GM23248 (cell line): ENCODE measurements around the gene OPRD1. TPM values are rescaled to one million over a fixed set of nuclear protein-coding genes. Genes with fewer than 3 reads are reported as not detected.
A peak's percentile ranks its signal among the peaks of the same experiment; 100 is the strongest.
"Not testable (repeated sequence)": the region's sequence is repeated elsewhere in the genome, so short reads cannot be mapped to it uniquely, and the experiment has no call there.

Experiments used
- DNase-seq: peaks from one replicate; pipeline ENCODE4 v3.0.0-alpha.2; 2015
- H2AFZ ChIP-seq: fragments of 200-600 bp; sonication (generic); 2 replicates; pipeline ENCODE4 v1.6.1; 2016; ENCODE audit warnings: antibody characterized with exemption
- H3F3A ChIP-seq: fragments of 200-600 bp; sonication (generic); 2 replicates; pipeline ENCODE4 v1.6.1; 2016; ENCODE audit warnings: mild to moderate bottlenecking, antibody characterized with exemption, mixed run types; ENCODE audit not compliant: insufficient read depth
- H3K27ac ChIP-seq: fragments of 200-600 bp; sonication (generic); 2 replicates; pipeline ENCODE4 v1.5.1; 2016; ENCODE audit warnings: mild to moderate bottlenecking
- H3K27me3 ChIP-seq: fragments of 200-600 bp; sonication (generic); replicated peaks from 2 replicates; pipeline ENCODE4 v1.6.1; 2016; ENCODE audit warnings: mild to moderate bottlenecking; ENCODE audit not compliant: insufficient read depth
- H3K36me3 ChIP-seq: fragments of 200-600 bp; sonication (generic); 2 replicates; pipeline ENCODE4 v1.6.1; 2016; ENCODE audit warnings: low read depth, mild to moderate bottlenecking
- H3K4me1 ChIP-seq: fragments of 200-600 bp; sonication (generic); 2 replicates; pipeline ENCODE4 v1.6.1; 2016; ENCODE audit warnings: mild to moderate bottlenecking; ENCODE audit not compliant: insufficient read depth
- H3K4me2 ChIP-seq: fragments of 200-600 bp; sonication (generic); one replicate; pipeline ENCODE4 v1.6.1; 2016; ENCODE audit warnings: mild to moderate bottlenecking; ENCODE audit not compliant: unreplicated experiment
- H3K4me3 ChIP-seq: fragments of 200-600 bp; sonication (generic); 2 replicates; pipeline ENCODE4 v1.5.1; 2016; ENCODE audit warnings: mild to moderate bottlenecking
- H3K79me2 ChIP-seq: fragments of 200-600 bp; sonication (generic); 2 replicates; pipeline ENCODE4 v1.6.1; 2016; ENCODE audit warnings: mild to moderate bottlenecking; ENCODE audit not compliant: insufficient read depth
- H3K9ac ChIP-seq: fragments of 200-600 bp; sonication (generic); 2 replicates; pipeline ENCODE4 v1.6.1; 2016; ENCODE audit warnings: mild to moderate bottlenecking
- H3K9me2 ChIP-seq: fragments of 200-600 bp; sonication (generic); 2 replicates; pipeline ENCODE4 v1.6.1; 2016; ENCODE audit warnings: mixed run types, mild to moderate bottlenecking, moderate library complexity; ENCODE audit not compliant: insufficient read depth
- H3K9me3 ChIP-seq: fragments of 200-600 bp; sonication (generic); one replicate; pipeline ENCODE4 v1.6.1; 2017; ENCODE audit warnings: low read depth
- H4K20me1 ChIP-seq: fragments of 200-600 bp; sonication (generic); 2 replicates; pipeline ENCODE4 v1.6.0; 2016; ENCODE audit not compliant: insufficient read depth
- EZH2 ChIP-seq: fragments of 200-600 bp; sonication (generic); IDR thresholded peaks from 2 replicates; pipeline ENCODE4 v1.6.1; 2018; ENCODE audit warnings: antibody characterized with exemption, mild to moderate bottlenecking; ENCODE audit not compliant: insufficient read depth, poor library complexity, severe bottlenecking
- EZH2phosphoT487 ChIP-seq: fragments of 200-600 bp; sonication (generic); IDR thresholded peaks from 2 replicates; pipeline ENCODE4 v1.6.1; 2018; ENCODE audit warnings: antibody characterized with exemption, moderate library complexity, mild to moderate bottlenecking, low read depth; ENCODE audit not compliant: insufficient read depth
- WGBS, 2 experiments: methylation state at CpG; one replicate each; pipeline ENCODE4 v1.1.6; 2015 to 2017; ENCODE audit warnings: low lambda C conversion rate in 2 of 2, low coverage in 1 of 2; ENCODE audit errors: missing lambda C conversion rate in 2 of 2; 5-methylcytosine and 5-hydroxymethylcytosine counted together
- in situ Hi-C: fragments of 300-500 bp; cut with MboI; formaldehyde crosslinking; loops from 2 replicates; pipeline ENCODE4 v1.15.0; 2020
- polyA plus RNA-seq: library from polyadenylated mRNA; unstranded; fragments of >200 nt; fragmentation: Nextera tagmentation; extraction: Ambion mirVana; gene quantifications from 2 replicates; pipeline ENCODE4 v1.2.1, GENCODE V29; 2016
- total RNA-seq: library from RNA; depleted of rRNA; stranded (reverse); fragments of >200 nt; shearing (Covaris generic); gene quantifications from 2 replicates; pipeline ENCODE4 v1.2.3, GENCODE V29; 2014

OPRD1 gene
- total and polyA plus RNA-seq, 2 experiments from 2014 or later: not detected

DNA sequence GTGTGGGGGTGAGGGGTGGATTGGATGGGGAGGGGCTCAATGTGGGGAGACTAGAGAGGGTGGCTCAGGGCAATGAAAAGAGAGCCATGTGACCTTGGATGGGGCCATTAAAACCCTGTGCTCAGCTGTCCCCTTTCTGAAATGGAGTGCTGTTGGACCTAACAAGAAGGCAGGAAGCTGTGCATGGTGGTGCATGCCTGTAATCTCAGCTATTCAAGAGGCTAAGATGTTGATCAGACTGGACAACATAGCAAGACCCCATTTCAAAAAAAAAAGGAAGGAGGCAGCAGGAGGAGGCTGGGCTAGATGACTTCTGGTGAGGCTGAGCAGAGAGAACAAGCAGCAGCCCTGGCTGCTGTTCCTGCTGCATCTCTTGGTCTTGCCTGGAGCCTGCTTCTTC, 7.0 kb downstream of the OPRD1 start:
- H3K4me3 ChIP-seq: no peak overlapping the region
- H2AFZ ChIP-seq: no peak overlapping the region
- no peak overlapping the region for H3K27ac ChIP-seq
- H3K4me1 ChIP-seq: no peaks in the 10 kb centered on the region
- in situ Hi-C loops: no loop called here
- no peaks in the 10 kb centered on the region for H3K9me2 ChIP-seq
- H3K36me3 ChIP-seq: no peaks in the 10 kb centered on the region
- TF ChIP-seq EZH2phosphoT487 (no peak), EZH2 (no peak)
- DNase-seq: no peak
- H3K27me3 ChIP-seq: peaks cover 22% of the 10 kb centered on the region
- H3K4me2 ChIP-seq: no peak overlapping the region
- H3F3A ChIP-seq: no peaks in the 10 kb centered on the region
- no peaks in the 10 kb centered on the region for H4K20me1 ChIP-seq
- no peaks in the 10 kb centered on the region for H3K9me3 ChIP-seq
- no peaks in the 10 kb centered on the region for H3K79me2 ChIP-seq
- no peak overlapping the region for H3K9ac ChIP-seq

GRCh38 chr1:28822799-28823198, 10.8 kb downstream of the OPRD1 start:
- Histone ChIP-seq H3K27me3 (no peaks in the 10 kb centered on the region; the same call in 1 of the 2 replicates), H2AFZ (no peak overlapping the region), H3K79me2 (no peaks in the 10 kb centered on the region), H3K9ac (no peak overlapping the region), H4K20me1 (no peaks in the 10 kb centered on the region), H3K9me3 (no peaks in the 10 kb centered on the region), H3F3A (no peaks in the 10 kb centered on the region), H3K4me2 (no peak overlapping the region), H3K36me3 (no peaks in the 10 kb centered on the region), H3K4me1 (no peaks in the 10 kb centered on the region), H3K4me3 (no peak overlapping the region), H3K27ac (no peak overlapping the region), H3K9me2 (no peaks in the 10 kb centered on the region)
- in situ Hi-C loops: no loop called here
- 14 to 17% methylated on average over 3 of the region's 3 CpGs for WGBS, 2 experiments
- no peak for TF ChIP-seq EZH2
- no peak for TF ChIP-seq EZH2phosphoT487
- DNase-seq: no peak

DNA sequence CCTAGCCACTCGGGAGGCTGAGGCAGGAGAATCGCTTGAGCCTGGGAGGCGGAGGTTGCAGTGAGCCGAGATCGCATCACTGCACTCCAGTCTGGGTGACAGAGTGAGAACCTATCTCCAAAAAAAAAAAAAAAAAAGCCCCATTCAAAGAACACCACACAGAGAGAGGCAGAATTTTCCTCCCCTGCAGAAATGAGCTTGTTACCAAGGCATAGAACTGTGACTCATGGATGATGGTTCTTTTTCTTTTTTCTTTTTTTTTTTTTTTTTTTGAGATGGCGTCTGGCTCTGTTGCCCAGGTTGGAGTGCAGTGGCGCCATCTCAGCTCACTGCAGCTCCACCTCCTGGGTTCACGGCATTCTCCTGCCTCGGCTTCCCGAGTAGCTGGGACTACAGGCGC, 12.1 kb downstream of the OPRD1 start:
- in situ Hi-C loops: not testable (repeated sequence)

DNA sequence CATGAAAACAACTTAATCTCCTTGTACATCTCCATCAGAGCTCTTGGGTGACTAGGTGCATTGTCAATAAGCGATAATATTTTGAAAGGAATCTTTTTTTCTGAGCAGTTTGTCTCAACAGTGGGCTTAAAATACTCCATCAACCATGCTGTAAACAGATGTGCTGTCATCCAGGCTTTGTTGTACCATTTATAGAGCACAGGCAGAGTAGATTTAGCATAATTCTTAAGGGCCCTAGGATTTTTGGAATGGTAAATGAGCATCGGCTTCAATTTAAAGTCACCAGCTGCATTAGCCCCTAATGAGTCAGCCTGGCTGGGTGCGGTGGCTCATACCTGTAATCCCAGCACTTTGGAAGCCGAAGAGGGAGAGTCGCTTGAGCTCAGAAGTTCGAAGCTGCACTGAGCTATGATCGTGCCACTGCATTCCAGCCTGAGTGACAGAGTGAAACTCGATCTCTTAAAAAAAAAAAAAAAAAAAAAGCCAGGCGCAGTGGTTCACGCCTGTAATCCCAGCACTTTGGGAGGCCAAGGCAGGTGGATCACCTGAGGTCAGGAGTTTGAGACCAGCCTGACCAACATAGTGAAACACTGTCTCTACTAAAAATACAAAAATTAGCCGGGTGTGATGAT, 16.4 kb downstream of the OPRD1 start:
- H3K9me2 ChIP-seq, H3K4me1 ChIP-seq, H3K27me3 ChIP-seq, H3F3A ChIP-seq, H2AFZ ChIP-seq, H3K9me3 ChIP-seq, DNase-seq, H4K20me1 ChIP-seq, H3K4me3 ChIP-seq, H3K4me2 ChIP-seq, H3K36me3 ChIP-seq, in situ Hi-C loops, H3K27ac ChIP-seq, H3K9ac ChIP-seq, H3K79me2 ChIP-seq: not testable (repeated sequence)
- WGBS, 2 experiments: 24 to 26% methylated on average over 10 to 11 of the region's 11 CpGs

More for the DNA sequence above, 12.1 kb downstream of the OPRD1 start:
- not testable (repeated sequence) for H2AFZ ChIP-seq, H3K9me3 ChIP-seq, H4K20me1 ChIP-seq, H3K79me2 ChIP-seq, H3K9ac ChIP-seq, H3K4me1 ChIP-seq, H3K9me2 ChIP-seq, H3F3A ChIP-seq, H3K27ac ChIP-seq, H3K4me2 ChIP-seq, H3K27me3 ChIP-seq, H3K4me3 ChIP-seq, H3K36me3 ChIP-seq
- peak; percentile 50 for DNase-seq
- WGBS, 2 experiments: 68 to 75% methylated on average over 6 to 11 of the region's 11 CpGs

DNA sequence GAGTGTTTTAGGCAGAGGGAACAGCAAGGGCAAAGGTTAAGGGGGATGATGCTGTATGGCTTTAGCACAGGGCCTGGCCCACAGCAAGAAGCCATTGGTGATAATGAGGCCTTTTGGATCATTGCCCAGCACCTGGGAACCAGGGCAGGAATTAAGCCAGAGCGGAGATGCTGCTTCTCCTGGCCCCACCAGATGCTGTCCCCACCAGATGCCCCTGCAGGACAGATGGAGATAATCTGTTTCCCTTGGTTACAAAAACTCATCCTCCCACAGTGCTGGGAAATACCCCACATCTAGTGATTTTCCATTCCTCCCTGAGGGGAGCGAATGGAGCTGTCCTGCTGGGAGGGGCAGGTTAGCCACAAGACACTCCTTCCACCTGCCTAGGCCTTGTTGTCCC, 18.8 kb downstream of the OPRD1 start:
- no peaks in the 10 kb centered on the region for H3K79me2 ChIP-seq
- H3F3A ChIP-seq: no peaks in the 10 kb centered on the region
- no peaks in the 10 kb centered on the region for H3K9me2 ChIP-seq
- DNase-seq: no peak
- H3K27ac ChIP-seq: no peak overlapping the region
- no peak overlapping the region for H3K9ac ChIP-seq
- H3K4me2 ChIP-seq: no peak overlapping the region
- in situ Hi-C loops: no loop called here
- H3K9me3 ChIP-seq: no peaks in the 10 kb centered on the region
- H2AFZ ChIP-seq: no peak overlapping the region
- no peaks in the 10 kb centered on the region for H3K4me1 ChIP-seq
- 81 to 93% methylated on average over 2 of the region's 2 CpGs for WGBS, 2 experiments
- H3K36me3 ChIP-seq: no peaks in the 10 kb centered on the region
- TF ChIP-seq EZH2phosphoT487: no peak
- no peak for TF ChIP-seq EZH2
- H3K27me3 ChIP-seq: no peaks in the 10 kb centered on the region; the same call in 1 of the 2 replicates
- H4K20me1 ChIP-seq: no peaks in the 10 kb centered on the region
- no peak overlapping the region for H3K4me3 ChIP-seq
